Globus pallidus (tissue), 1 donor: ENCODE measurements around the gene ADAMTS12.

Experiments
- DNase-seq: peaks from one replicate; pipeline ENCODE4 v3.0.0-alpha.2; 2015; ENCODE audit warnings: low spot score

Gene ADAMTS12

DNA sequence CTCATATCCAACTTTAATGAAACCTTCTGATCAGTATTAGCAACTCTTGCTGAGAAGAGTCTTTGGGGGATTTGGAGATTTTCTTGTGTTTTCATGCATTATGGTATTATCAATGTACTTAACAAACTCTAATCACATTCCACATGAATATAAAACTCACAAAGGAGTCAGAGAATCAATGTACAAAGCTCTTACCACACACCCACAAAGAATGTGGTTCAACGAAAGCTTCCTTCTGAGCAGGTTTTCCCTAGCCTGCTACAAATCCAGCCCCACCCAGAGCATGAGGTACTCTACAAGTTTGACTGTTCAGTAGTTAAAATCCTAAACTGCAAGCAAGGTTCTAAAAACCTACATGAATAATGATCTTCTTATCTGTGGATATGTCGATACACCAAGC lies 240.9 kb downstream of the ADAMTS12 start:
- no peak for DNase-seq

DNA sequence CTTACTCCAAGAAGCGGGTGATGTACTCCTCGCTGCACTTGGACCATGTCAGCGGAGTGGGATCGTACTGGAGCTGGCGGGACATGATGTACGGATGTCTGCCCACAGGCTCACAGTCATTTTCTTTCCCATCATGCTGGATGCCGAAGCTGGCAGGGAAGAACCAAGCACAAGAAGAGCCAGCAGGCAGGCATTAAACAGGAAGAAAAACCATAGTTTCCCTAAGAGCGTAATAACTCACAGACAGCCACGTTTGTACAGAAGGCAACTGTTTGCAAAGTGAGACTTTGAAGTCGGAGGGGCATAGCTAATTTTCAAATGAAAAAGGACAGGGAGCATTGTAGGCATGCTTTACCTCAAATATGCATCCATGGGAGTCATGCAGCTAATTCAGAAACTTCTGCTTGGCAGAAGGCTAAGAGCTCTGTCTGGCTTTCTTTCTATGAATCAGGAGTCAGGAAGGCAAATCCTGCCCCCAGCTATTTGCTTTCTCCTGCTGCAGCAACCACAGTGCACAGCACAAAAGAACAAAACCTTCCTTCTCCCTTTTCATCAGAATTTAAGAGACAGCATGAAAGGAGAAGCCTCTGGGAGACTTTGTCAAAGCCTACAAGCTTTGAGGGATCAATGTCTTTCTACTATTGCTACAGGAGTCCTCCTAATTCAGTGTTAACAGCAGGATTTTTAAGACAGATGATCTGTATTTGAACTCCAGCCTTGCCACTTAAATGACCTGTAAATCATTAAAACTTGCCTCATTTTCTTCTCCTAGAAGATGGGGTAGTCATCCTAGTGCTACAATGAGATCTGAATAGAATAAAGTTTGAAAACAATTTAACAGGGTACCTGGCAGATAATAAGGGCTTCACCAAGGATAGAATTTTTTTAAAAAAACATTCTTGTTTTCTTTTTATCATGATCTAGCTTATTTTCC lies 242.0 kb downstream of the ADAMTS12 start:
- DNase-seq: no peak

DNA sequence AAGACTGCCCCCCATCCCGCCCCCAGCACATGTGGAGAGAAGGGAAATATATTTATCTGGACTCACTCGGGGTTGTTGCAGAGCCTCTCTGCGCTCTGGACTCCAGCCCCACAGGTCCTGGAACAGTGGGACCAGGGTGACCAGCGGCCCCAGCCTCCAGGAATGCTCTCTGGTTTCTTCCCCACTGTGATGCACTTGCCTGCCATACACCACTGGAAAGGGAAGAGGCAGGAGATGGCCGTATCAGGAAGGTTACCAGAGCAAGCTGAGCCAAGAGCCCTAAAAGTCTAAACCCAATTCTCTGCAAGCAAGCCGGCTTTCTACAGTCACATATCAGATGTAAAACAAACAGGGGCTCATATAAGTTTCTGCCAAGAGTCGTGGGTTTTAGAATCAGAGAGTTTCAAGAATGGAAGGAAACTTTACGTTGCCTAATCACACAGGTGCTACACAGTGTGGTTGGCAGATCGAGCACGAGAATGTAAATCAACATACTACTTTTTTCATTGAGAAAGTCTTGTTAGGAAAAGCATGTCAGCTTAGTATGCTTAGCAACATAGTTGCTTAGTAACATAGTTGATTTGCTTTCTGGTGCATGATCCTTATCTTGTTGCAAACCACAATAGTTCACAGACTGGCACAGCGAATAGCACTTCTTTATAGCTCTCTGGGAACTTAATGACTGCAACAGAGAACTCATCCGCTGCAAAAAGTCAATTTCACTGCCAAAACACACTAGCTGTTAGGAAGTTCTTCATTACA lies 249.9 kb downstream of the ADAMTS12 start:
- DNase-seq: no peak

DNA sequence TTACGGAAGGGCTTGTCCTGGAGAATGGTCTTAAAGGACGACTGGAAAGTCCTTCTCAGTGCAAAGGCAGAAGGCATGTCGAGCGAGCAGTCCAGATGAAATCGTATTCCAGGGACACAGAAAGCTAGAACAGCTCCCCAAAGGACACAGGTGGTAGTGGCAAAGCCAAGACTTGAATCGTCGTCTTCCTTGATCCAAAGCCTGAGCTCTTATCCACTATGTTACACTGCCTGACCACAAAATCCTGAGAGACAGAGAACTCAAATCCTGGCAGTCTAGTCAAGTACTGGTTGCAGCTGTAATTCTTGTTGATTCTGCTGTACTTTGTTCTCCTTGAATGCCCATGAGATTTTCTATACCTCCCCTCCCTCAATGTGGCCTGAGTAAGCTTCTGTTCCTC lies 252.3 kb downstream of the ADAMTS12 start:
- DNase-seq: no peak

DNA sequence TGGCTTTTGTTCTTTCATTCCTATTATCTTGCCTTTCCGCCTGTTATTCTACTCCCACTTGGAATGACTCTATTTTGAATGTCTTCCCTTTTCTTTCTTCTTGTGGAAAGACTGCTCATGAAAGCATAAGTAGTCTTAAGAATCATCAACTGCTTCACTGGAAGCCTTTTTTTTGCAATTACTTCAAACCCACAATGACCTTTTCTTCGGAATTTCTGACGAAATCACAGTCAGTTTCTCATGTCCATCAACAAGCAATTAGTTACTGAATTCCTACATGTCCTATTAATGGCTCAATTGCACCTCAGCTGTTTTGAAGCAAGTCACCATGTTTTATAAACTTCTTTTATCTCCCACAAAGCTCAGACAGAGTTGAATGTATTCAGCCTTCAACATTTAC lies 254.8 kb downstream of the ADAMTS12 start:
- no peak for DNase-seq

DNA sequence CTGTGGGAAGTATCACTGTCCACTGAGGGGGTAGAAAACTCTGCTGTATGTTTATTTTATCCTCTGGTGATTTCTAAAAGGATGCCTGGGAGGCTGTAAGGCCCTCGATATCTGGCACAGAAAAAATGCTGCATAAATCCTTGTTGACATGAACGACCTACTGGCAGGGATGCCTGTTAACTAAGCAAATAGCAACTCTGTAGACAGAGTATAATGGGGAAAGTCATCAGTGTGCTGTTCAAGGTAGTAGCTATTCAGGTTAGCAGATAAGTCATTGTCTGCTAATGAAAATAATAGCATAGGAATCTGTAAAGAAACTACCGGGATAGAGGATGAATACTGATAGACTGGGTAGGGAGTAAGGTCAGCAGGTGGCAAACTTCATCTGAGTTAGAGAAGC lies 256.2 kb downstream of the ADAMTS12 start:
- DNase-seq: no peak

DNA sequence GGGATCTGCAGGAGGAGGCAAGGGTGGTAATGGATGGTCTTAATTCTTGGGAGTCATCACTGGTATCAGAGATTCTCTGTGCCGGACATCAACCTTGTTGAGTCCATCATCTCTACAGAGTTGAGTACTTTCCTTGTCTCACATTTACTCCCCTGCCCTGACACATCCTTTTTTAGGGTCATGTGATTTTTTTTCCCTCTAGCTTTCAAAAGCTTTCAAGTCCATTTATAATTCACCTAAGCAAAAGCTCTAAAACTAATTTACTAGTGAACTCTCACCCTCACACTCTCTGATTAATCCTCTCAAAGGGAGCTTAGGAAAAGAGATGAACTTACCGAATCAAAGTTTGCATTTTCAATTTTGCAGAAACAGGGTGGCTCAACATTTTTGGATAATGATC lies 258.1 kb downstream of the ADAMTS12 start:
- no peak for DNase-seq

DNA sequence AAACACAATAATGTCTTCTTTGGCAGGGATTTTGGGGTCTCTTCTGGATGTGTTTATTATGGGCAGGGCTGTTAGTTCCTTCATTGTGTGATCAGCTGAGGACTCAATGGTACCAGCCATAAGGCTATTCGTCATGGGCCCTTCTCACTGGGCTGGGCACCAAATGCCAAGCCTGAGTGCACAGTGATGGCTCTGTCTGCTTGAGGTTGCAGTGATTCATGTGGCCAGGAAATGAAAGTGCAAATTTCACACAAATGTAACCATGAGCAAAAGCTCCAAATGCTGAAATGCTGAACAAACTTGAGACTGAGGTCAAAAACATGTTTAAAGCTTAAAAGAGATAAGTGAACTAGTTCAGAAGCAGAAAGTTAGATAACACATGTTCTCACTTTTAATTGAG lies 260.0 kb downstream of the ADAMTS12 start:
- DNase-seq: no peak

DNA sequence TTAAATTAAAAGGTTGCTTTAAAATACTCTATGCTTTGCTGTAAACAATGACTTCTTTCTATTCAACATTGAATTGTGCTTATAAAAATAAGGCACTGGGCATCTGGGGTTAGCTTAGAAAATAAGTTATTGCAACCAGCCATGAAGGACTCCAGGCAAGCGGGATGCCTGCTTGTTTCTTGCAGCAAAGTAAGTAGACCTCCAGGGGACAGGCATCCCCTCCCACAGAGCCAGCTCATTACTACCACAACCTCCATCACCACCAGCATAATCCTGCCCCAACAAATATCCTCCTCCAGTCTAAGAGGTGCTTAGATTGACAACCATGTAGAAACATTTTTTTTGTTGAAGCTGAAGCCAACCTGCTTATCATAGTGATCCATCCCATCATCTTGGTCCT lies 260.7 kb downstream of the ADAMTS12 start:
- DNase-seq: no peak

DNA sequence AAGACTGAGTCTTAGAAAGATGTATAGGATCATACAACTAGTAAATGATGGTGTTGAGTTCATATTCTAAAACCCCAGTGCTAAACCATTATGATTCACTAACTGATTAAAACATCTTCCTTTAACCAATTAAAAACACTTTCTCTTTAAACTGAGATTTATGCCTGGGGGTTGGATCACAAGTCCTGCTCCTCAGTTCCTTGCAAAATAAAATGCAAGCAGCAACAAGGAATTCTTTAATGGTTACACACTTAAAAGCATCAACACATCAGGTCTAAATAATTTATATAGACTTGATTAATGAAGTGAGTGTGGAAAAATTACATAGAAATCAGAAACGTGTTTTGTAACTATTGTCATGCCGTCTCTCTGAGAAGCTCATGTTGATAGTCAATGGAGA lies 261.8 kb downstream of the ADAMTS12 start:
- DNase-seq: no peak

DNA sequence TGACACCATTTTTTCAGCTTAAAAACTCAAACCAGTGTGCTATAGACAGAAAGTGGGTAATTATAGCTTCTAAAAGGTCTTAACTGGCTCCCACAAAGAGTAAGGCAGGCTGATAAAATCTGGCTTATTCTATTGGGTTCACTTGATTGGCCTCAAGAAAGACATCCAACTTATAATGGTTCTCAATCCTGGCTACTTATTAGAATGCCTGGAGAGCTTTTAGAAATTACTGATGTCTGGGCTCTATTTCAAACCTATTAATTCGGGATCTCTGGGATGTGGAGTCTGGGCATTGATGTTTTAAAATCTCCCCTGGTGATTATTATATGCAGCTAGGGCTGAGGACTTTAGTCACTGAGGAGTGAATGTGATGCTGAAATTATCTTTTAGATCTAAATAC lies 263.0 kb downstream of the ADAMTS12 start:
- DNase-seq: no peak

DNA sequence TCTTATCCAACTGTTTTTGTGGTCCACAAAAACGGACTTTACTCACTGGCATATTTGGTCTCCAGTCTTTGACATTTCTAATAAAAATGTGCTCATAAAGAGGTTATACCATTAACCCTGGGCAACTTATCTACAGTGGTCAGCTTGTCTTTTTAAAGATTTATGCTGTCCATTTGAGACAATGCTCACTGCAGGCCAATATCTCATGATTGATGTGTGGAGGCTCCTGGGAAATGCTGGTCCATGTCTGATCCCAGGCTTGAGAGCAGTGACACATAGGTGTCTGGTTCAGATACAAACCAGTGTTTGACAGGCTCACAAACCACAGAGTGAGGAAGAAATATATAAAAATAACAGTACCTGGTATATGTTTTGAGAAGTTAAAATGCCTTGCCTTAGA lies 270.3 kb downstream of the ADAMTS12 start:
- DNase-seq: no peak

DNA sequence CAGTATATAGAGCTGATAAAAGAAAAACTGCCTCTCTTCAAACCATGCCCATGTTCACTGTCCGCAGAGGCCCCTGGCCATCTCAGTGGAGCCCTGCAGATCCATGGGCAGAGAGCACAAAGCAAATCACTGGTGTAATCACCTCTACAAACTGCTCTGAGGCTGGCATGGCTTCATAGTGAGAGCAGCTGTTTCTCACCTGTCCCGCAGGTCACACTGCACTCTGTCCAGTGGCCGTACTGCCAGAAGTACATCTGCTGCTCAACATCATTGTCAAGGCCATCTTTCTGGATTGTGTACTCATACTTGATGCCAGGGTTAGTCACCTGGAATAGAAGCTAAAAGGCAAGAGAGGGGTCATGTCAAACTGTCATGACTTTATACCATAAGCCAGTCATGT lies 277.8 kb downstream of the ADAMTS12 start:
- DNase-seq: no peak

DNA sequence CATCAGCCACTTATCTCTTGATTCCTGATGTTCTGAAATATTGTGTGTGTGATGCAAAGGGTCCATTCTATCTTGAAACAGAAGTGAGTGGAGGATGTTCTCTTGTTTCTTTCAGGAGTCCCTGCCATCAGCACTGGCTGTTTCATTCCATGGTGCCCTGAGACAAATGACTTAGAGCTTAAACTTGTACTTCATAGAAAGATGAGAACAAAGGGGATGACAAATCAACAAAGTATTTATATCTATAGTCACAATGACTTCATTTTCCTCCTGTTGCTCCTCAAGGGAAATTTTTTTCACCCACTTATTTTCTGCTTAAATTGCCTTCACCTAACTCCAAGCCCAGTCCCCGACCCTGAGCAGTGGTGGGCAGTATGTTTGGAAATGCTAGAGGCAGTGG lies 279.4 kb downstream of the ADAMTS12 start:
- DNase-seq: no peak

DNA sequence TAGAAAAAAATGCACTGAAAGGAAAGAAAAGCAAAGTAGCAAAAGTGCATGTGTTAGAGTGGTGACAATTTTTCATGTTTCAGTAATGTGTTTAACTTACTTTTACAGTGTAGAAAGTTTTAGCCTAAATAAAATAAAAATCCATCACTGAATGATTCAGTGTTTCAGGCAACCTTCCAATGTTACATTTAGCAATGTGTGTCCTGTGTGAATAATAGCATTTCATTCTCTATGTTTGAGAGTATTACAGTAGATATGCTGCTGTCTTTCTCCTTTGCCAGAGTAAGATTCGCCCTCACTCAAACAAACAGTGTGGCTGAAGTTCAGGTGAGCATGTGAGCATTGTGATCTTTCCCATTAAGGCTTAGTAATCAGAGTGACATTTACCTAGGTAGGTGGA lies 279.9 kb downstream of the ADAMTS12 start:
- no peak for DNase-seq

DNA sequence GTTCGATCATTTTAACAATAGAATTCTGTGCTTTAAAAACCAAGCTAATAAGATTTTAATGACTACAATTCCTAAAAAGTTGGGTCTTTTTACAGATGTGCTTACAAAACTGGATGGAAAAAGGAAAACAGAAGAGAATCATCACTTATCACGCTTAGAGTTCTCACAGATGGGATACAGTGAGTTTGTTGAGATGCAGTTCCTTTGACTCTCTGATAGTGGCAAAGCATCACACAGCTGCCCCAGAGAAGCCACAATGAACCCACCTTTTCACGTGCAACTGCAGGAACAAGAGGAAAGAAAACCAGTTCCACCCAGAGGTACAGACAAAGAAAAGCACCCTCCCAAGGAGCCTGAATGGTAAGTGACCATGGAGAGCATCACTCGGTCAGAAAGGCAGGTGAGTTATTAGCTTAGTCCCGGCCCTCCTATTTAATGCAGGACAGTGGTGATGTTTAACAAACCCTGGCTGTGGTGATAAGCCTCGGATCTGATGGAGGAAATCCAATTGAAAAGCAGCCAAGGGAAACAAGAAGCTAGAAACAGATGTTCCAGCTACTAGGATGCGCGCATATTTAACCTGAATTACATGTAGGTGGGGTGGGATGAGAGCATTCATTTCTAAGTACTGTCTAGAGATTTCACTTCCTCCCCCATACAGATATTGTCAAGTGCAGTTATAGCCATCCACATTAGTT lies 283.3 kb downstream of the ADAMTS12 start:
- no peak for DNase-seq

DNA sequence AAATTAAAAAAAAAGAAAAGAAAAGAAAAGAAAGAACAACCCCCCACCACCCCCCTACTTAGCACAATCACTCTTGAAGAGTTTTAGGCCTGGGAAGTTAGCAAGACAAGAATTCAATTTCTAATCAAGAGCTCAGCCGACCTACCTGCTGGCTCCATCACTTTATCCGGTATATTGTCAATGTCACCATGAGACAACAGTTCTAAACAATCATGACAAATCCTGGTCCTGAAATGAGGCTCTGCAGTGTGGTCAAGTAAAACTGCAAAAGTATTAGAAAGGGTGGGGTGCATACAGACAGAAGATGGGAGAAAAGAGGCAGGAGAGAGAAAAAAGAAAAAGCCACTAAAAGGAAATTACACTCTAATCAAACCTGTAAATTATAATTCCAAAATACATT lies 287.3 kb downstream of the ADAMTS12 start:
- no peak for DNase-seq

DNA sequence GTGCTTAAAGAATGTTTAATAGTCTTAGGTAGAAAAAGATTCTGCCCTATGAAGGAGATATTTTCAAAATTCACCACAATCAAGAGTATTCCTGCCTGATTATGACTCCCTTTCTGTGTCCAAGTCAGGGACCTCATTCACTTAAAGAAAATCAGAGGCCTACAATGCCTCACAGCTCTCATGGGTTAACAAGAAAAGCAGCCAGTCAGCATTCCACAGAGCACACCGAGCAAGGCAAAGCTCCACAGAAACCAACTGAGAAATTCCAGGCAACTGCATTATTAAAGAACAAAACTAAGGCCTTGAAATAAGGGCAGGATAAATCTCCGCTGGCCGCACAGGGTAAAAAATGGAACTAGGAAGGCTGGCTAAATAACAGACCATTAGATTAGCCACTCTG lies 289.9 kb downstream of the ADAMTS12 start:
- DNase-seq: no peak

DNA sequence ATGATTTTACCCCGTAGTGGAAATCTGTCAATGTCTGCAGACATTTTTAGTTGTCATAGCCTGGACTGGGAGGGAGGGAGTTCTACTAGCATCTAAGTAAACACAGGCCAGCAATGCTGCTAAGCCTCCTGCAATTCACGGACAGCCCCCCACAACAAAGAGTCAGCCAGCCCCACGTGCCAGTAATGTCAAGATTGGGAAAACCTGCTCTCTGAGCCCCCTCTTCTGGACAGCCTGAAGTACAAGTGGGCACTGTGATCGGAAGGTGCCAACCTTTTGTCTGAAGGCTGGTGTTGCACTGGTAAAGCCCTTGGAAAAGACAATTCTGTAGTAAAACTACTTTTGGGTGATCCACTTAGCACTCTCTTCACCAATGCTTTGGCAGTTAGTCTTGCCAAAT lies 296.5 kb downstream of the ADAMTS12 start:
- no peak for DNase-seq

DNA sequence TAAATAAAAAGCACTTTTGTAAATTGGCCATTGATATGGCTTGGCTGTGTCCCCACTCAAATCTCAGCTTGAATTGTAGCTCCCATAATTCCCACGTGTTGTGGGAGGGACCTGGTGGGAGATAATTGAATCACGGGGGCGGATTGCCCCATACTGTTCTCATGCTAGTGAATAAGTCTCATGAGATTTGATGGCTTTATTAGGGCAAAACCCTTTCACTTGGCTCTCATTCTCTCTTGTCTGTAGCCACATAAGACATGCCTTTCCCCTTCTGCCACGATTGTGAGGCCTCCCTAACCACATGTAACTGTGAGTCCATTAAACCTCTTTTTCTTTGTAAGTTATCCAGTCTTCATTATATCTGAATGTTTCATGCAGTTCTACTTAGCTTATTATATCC lies 297.8 kb downstream of the ADAMTS12 start:
- no peak for DNase-seq

DNA sequence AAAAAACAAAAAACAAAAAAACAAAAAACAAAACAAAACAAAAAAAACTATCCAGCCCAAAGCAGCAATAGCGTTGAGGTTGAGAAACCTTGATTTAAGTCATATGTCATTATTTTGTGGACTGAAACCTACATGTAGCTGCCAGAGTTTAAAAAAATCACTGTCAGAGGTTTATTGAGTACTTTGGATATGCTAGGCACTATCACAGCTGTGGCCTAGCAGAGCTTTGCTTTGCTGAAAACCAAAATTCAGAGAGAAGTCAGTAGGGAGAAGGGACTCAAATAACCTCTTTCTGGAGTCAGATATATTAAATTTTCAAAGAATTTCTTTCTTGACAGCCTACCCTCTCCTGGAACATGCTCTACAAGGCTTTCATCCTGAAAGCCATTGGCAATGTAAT lies 299.5 kb downstream of the ADAMTS12 start:
- DNase-seq: no peak

DNA sequence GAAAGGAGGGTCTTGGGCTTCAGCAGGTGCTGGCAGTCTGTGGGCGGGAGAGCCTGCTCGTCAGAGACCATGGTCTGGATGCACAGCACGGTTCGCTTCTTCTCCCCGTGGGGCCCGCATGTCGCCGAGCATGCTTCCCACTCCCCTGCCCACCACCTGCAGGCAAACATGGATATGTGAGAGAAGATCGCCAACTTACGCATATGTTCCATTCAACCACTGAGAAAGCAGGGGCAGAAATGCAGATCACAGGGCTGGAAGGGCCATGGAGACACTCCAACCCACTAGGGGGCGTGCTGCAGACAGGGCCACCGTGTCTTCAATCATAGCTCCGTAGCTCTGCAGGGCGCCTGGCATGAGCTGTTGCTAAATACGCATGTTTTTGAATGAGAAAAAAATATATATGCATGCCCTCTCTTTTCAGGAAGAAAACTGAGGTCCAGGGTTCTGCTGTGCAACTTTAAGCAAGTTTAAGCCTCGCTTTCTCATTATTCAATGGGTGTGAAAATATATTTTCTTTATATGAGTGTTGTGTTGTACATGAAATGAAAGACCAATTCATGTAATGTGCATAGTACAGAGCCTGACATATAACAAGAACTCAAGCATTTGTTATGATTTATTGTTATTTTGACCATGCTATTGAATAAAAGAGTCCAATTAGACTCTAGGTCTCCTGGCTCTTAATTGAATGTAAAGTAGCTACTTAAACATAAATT lies 303.0 kb downstream of the ADAMTS12 start:
- no peak for DNase-seq
